ENCODE results near the gene KRT78.
"Not testable (repeated sequence)": the region's sequence is repeated elsewhere in the genome, so short reads cannot be mapped to it uniquely, and the experiment has no call there.

The KRT78 gene

DNA sequence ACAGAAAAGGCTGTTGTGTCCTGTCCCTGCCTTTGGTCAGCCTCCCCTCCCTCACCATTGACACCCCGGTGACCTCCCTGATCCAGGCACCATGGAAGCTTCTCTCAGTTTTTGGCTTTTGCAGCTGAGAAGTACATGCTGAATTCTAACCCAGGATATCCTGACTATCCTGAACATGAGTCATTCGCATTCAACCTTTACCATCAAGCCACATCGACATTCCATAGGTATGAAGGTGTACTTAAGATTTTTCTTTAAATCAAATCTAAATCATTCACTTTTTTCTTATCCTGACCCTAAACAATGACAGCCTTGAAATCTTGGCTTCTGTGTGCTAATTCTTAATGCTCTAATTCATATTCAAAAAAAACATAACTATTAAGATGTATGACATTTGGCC lies 8.7 kb upstream of the KRT78 start:
- Histone ChIP-seq H4K20me1 (ENCODE audit: insufficient read depth, low read length, poor library complexity, severe bottlenecking) (no peaks in the 10 kb centered on the region), H3F3A (ENCODE audit: low read depth) (no peaks in the 10 kb centered on the region), H3K9me2 (replicated peaks; ENCODE audit: low read depth, low read length) (no peaks in the 10 kb centered on the region), H3K9me3 (ENCODE audit: insufficient read depth, low read depth, low read length) (no peaks in the 10 kb centered on the region), H3K4me3 (ENCODE audit: low read length, poor library complexity, severe bottlenecking) (no peak overlapping the region), H3K4me1 (ENCODE audit: insufficient read depth, low read length, poor library complexity, severe bottlenecking) (no peaks in the 10 kb centered on the region), H3K36me3 (ENCODE audit: insufficient read depth, low read length) (no peaks in the 10 kb centered on the region), H3K4me2 (ENCODE audit: low read depth, low read length, poor library complexity, severe bottlenecking) (no peak overlapping the region), H3K79me2 (ENCODE audit: insufficient read depth, low read length) (no peaks in the 10 kb centered on the region), H3K27me3 (ENCODE audit: insufficient read depth, low read length, poor library complexity, severe bottlenecking) (no peaks in the 10 kb centered on the region), H3K9ac (ENCODE audit: low read depth, low read length, poor library complexity, severe bottlenecking) (no peak overlapping the region), H2AFZ (ENCODE audit: low read length) (no peak overlapping the region)
- TF ChIP-seq EZH2phosphoT487 (IDR thresholded peaks at IDR 0.05; ENCODE audit: borderline replicate concordance), result no peak
- TF ChIP-seq, protein P1, sequence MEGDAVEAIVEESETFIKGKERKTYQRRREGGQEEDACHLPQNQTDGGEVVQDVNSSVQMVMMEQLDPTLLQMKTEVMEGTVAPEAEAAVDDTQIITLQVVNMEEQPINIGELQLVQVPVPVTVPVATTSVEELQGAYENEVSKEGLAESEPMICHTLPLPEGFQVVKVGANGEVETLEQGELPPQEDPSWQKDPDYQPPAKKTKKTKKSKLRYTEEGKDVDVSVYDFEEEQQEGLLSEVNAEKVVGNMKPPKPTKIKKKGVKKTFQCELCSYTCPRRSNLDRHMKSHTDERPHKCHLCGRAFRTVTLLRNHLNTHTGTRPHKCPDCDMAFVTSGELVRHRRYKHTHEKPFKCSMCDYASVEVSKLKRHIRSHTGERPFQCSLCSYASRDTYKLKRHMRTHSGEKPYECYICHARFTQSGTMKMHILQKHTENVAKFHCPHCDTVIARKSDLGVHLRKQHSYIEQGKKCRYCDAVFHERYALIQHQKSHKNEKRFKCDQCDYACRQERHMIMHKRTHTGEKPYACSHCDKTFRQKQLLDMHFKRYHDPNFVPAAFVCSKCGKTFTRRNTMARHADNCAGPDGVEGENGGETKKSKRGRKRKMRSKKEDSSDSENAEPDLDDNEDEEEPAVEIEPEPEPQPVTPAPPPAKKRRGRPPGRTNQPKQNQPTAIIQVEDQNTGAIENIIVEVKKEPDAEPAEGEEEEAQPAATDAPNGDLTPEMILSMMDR (conservative IDR thresholded peaks at IDR 0.05; ENCODE audit: low read length), result no peak

DNA sequence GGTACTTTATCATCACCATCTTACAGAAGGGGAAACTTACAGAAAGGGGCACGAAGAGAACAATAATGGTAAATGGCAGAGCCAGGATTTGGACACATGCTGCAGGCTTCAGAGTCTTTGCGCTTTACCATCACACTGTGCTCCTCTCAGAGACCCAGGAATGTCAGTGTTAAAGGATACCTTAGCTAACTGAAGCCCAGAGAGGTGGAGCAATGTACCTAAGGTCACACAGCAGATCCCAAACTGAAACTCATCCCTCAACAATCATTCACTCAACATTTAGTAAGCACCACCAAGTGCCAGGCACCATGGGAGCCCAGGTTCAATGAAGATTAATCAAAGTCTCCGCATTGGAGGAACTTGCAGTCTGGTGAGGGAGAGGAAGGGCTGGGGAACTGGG lies 8.0 kb upstream of the KRT78 start:
- no peaks in the 10 kb centered on the region for H3K4me1 ChIP-seq (ENCODE audit: insufficient read depth, low read length, poor library complexity, severe bottlenecking)
- H2AFZ ChIP-seq (ENCODE audit: low read length), result no peak overlapping the region
- H3K27me3 ChIP-seq (ENCODE audit: insufficient read depth, low read length, poor library complexity, severe bottlenecking), result no peaks in the 10 kb centered on the region
- no peak overlapping the region for H3K9ac ChIP-seq (ENCODE audit: low read depth, low read length, poor library complexity, severe bottlenecking)
- H4K20me1 ChIP-seq (ENCODE audit: insufficient read depth, low read length, poor library complexity, severe bottlenecking), result no peaks in the 10 kb centered on the region
- no peaks in the 10 kb centered on the region for H3K36me3 ChIP-seq (ENCODE audit: insufficient read depth, low read length)
- H3K4me3 ChIP-seq (ENCODE audit: low read length, poor library complexity, severe bottlenecking), result no peak overlapping the region
- no peaks in the 10 kb centered on the region for H3K9me3 ChIP-seq (ENCODE audit: insufficient read depth, low read depth, low read length)
- H3K9me2 ChIP-seq (replicated peaks; ENCODE audit: low read depth, low read length), result no peaks in the 10 kb centered on the region
- no peaks in the 10 kb centered on the region for H3K79me2 ChIP-seq (ENCODE audit: insufficient read depth, low read length)
- no peak for TF ChIP-seq EZH2phosphoT487 (IDR thresholded peaks at IDR 0.05; ENCODE audit: borderline replicate concordance)
- TF ChIP-seq, protein P1 (conservative IDR thresholded peaks at IDR 0.05; ENCODE audit: low read length), result no peak
- no peaks in the 10 kb centered on the region for H3F3A ChIP-seq (ENCODE audit: low read depth)
- no peak overlapping the region for H3K4me2 ChIP-seq (ENCODE audit: low read depth, low read length, poor library complexity, severe bottlenecking)

DNA sequence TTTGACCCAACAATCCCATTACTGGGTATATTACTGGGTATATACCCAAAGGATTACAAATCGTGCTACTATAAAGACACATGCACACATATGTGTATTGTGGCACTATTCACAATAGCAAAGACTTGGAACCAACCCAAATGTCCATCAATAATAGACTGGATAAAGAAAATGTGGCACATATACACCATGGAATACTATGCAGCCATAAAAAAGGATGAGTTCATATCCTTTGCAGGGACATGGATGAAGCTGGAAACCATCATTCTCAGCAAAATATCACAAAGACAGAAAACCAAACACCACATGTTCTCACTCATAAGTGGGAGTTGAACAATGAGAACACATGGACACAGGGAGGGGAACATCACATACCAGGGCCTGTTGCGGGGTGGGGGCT lies 7.3 kb upstream of the KRT78 start:
- not testable (repeated sequence) for H3K79me2 ChIP-seq (ENCODE audit: insufficient read depth, low read length); H3K4me1 ChIP-seq (ENCODE audit: insufficient read depth, low read length, poor library complexity, severe bottlenecking); H3K9me3 ChIP-seq (ENCODE audit: insufficient read depth, low read depth, low read length); H3F3A ChIP-seq (ENCODE audit: low read depth); H3K27me3 ChIP-seq (ENCODE audit: insufficient read depth, low read length, poor library complexity, severe bottlenecking); H3K36me3 ChIP-seq (ENCODE audit: insufficient read depth, low read length); H3K9ac ChIP-seq (ENCODE audit: low read depth, low read length, poor library complexity, severe bottlenecking); H3K9me2 ChIP-seq (replicated peaks; ENCODE audit: low read depth, low read length); H2AFZ ChIP-seq (ENCODE audit: low read length); H3K4me2 ChIP-seq (ENCODE audit: low read depth, low read length, poor library complexity, severe bottlenecking); H3K4me3 ChIP-seq (ENCODE audit: low read length, poor library complexity, severe bottlenecking); H4K20me1 ChIP-seq (ENCODE audit: insufficient read depth, low read length, poor library complexity, severe bottlenecking)

DNA sequence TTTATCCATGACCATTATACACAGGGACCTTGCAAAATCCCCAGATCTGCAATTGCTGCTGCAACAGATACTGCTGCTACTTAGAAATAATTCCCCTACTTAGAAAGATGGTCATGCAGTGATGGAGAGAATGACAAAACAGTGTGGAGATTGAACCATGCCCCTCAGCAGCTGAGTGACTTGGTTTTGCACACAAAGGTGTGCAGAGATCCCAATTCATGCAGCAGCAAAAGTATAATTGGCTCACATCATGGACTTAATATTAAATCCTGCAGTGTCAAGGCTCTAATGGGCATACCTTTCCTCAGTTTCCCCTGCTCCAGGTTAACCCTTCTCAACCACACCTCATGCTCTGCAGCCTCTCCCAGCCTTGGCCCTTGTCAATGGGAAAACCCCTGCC lies 3.0 kb upstream of the KRT78 start:
- no peak for TF ChIP-seq EZH2phosphoT487 (IDR thresholded peaks at IDR 0.05; ENCODE audit: borderline replicate concordance)
- TF ChIP-seq, protein P1 (conservative IDR thresholded peaks at IDR 0.05; ENCODE audit: low read length), result no peak
- Histone ChIP-seq H3K79me2 (ENCODE audit: insufficient read depth, low read length) (no peaks in the 10 kb centered on the region), H3K9ac (ENCODE audit: low read depth, low read length, poor library complexity, severe bottlenecking) (no peak overlapping the region), H3F3A (ENCODE audit: low read depth) (no peaks in the 10 kb centered on the region), H3K4me2 (ENCODE audit: low read depth, low read length, poor library complexity, severe bottlenecking) (no peak overlapping the region), H3K4me1 (ENCODE audit: insufficient read depth, low read length, poor library complexity, severe bottlenecking) (no peaks in the 10 kb centered on the region), H4K20me1 (ENCODE audit: insufficient read depth, low read length, poor library complexity, severe bottlenecking) (no peaks in the 10 kb centered on the region), H3K4me3 (ENCODE audit: low read length, poor library complexity, severe bottlenecking) (no peak overlapping the region), H3K9me2 (replicated peaks; ENCODE audit: low read depth, low read length) (no peaks in the 10 kb centered on the region), H3K36me3 (ENCODE audit: insufficient read depth, low read length) (no peaks in the 10 kb centered on the region), H3K9me3 (ENCODE audit: insufficient read depth, low read depth, low read length) (no peaks in the 10 kb centered on the region), H3K27me3 (ENCODE audit: insufficient read depth, low read length, poor library complexity, severe bottlenecking) (no peaks in the 10 kb centered on the region), H2AFZ (ENCODE audit: low read length) (no peak overlapping the region)
